GM18511 (cell line): Measurements from ENCODE around the gene AASDHPPT.
"Not testable (repeated sequence)": the region's sequence is repeated elsewhere in the genome, so short reads cannot be mapped to it uniquely, and the experiment has no call there.

Experiments
- ATAC-seq: cut with Tn5 transposase; IDR thresholded peaks from one replicate; pipeline ENCODE4 v1.9.1; 2021; ENCODE audit warnings: mild to moderate bottlenecking, moderate library complexity; ENCODE audit not compliant: unreplicated experiment

Gene AASDHPPT, protein sequence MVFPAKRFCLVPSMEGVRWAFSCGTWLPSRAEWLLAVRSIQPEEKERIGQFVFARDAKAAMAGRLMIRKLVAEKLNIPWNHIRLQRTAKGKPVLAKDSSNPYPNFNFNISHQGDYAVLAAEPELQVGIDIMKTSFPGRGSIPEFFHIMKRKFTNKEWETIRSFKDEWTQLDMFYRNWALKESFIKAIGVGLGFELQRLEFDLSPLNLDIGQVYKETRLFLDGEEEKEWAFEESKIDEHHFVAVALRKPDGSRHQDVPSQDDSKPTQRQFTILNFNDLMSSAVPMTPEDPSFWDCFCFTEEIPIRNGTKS

GRCh38 chr11:106077609-106078455, at the start of gene AASDHPPT:
AASDHPPT (plus strand) TSS chr11:106077662; CDS start chr11:106077711, 49 bp downstream.
- peak; percentile 30 for ATAC-seq

- ATAC-seq, result no peak
Measured at GRCh38 chr11:106030609-106031008, 46.9 kb upstream of the AASDHPPT start.

- no peak for ATAC-seq
Measured at GRCh38 chr11:106031202-106031810, 46.2 kb upstream of the AASDHPPT start.

- ATAC-seq, result no peak
Measured at GRCh38 chr11:106031936-106032335, 45.5 kb upstream of the AASDHPPT start.

- no peak for ATAC-seq
Measured at GRCh38 chr11:106032861-106033260, 44.6 kb upstream of the AASDHPPT start.

DNA sequence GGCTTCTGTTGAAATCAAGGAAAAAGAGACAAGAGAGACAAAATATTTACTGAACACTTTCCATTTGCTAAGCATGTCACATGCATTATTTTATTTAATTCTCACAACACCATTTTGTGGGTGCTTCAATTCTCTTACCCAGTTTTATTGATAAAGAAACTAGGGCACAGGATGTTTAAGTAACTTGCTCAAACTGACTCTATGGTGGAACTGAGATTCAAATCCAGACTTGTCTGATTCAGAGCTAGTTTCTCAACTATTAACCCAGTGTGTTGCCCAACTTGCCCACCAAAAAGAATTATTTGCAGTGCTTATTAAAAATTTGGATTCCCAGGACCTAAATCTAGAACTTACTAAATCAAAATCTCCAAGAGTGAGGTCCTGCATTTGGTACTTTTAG, 33.9 kb upstream of the AASDHPPT start:
- no peak for ATAC-seq

GRCh38 chr11:106047631-106048030, 29.8 kb upstream of the AASDHPPT start:
- ATAC-seq, result no peak

- ATAC-seq, result no peak
Measured at GRCh38 chr11:106049727-106050476, 27.6 kb upstream of the AASDHPPT start.

DNA sequence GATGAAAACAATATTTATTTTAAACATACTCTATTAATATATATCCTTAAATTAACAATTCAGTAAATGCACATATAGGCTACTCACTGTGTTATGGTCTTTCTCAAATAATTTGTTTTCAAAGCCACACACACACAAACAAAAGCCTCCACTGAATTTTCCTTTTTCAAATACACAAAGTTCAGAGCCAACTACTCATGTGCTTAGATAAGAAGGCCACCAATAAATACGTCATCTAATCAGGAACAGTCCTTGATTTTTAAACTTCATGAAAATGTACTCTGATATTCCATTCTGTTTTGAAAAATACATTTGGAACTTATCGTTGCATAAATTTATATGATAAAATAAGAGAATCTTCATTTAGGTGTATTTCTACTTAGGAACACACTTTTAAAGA, 26.4 kb upstream of the AASDHPPT start:
- ATAC-seq, result no peak

- not testable (repeated sequence) for ATAC-seq
Measured at GRCh38 chr11:106058377-106058776, 19.1 kb upstream of the AASDHPPT start.

DNA sequence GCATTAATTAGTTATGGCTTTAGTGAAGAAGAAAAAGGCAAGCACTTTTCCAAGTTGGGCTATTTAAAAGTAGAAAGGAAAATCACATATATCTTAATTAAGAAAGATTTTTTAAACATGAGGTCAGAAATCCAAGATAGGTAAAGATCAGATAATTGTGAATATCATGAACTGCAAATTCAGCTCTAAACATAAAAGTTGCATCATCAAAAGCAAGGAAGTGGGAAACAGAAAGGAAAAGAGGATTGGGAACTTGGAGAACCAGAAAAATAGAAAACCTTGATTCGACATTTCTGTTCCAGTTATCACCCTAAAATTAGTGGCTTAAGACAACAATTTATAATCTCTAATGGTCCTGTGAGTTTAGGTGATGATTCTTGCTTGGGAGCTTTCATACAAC, 17.8 kb upstream of the AASDHPPT start:
- no peak for ATAC-seq

DNA sequence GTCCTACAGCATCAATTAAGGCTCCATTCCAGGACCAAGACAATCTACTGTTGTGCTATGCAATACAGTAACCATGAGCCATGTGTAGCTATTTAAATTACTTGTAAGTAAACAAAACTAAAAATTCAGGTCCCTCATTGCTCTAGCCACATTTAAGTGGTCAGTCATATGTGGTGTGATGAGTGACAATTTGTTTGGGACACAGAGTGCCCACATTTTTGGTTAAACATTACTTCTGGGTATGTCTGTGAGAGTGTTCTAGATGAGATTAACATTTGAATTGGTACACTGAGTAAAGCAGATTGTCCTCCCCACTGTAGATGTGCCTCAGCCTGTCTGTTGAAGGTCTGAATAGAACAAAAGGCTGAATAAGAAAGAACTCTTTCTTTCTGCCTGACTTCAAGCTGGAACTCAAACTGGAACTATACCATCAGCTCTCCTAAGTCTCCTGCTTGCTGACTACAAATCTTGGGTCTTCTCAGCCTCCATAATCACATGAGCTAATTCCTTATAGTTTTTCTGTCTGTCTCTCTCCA, 16.1 kb upstream of the AASDHPPT start:
- no peak for ATAC-seq

- peak; percentile 56 for ATAC-seq
Measured at GRCh38 chr11:106061954-106062949, 15.2 kb upstream of the AASDHPPT start.

- peak; percentile 56 for ATAC-seq
Measured at GRCh38 chr11:106063009-106063408, 14.5 kb upstream of the AASDHPPT start.

GRCh38 chr11:106070606-106071005, 6.9 kb upstream of the AASDHPPT start:
- no peak for ATAC-seq

GRCh38 chr11:106072804-106073203, 4.7 kb upstream of the AASDHPPT start:
- ATAC-seq, result no peak

- ATAC-seq, result peak; percentile 0
Measured at GRCh38 chr11:106076171-106076918, 1.1 kb upstream of the AASDHPPT start.

GRCh38 chr11:106076919-106077608, 398 bp upstream of the AASDHPPT start, which contains the start of gene KBTBD3:
KBTBD3 (minus strand) TSS chr11:106077347; CDS start chr11:106059097, 18,250 bp downstream.
- peak; percentile 92 for ATAC-seq
